ENCODE data around the gene UHRF1. TPM values are rescaled to one million over a fixed set of nuclear protein-coding genes. Genes with fewer than 3 reads are reported as not detected.
A peak's percentile ranks its signal among the peaks of the same experiment; 100 is the strongest.

UHRF1 gene
- total and polyA plus RNA-seq, 2 of the 13 experiments (the other 11 are each of a cell fraction or from before 2014, with no cell fraction given): 6.8 to 78.4 TPM

DNA sequence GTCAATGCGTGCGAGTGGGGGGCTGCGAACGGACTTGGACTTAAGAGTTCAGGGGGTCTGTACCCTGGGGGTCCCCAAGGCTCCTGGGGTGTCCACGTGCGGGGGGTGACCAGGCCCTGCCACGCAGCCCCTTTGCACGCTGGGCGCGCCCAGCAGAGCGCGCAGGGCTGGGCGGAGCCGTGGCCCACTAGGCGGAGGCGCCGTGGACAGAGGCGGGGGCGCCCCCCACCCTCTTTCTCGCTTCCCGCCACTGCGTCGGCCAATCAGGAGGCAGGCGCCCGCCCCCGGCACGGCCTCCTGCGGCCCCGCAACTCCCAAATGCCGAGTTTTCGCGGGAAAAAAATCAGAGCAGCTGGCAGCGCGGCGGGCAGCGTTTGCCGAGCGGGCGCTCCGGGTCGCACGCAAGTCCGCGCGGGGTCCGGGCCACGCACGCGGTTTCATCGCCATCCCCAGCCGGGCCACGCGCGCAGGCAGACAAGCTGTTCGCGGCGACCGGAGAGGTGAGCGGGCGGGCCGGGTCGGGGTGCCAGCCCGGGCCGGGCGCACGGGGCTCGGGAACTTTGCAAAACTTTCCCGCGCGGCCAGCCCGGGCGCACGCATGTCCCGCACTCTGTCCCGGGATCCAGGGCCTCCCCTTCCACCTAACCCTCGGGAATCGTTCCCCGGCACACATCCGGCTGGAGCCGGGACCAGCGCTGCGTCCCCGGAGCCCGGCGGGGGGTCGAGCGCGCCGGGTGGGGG, at the start of gene UHRF1 (continued):
- TF ChIP-seq, protein P1, sequence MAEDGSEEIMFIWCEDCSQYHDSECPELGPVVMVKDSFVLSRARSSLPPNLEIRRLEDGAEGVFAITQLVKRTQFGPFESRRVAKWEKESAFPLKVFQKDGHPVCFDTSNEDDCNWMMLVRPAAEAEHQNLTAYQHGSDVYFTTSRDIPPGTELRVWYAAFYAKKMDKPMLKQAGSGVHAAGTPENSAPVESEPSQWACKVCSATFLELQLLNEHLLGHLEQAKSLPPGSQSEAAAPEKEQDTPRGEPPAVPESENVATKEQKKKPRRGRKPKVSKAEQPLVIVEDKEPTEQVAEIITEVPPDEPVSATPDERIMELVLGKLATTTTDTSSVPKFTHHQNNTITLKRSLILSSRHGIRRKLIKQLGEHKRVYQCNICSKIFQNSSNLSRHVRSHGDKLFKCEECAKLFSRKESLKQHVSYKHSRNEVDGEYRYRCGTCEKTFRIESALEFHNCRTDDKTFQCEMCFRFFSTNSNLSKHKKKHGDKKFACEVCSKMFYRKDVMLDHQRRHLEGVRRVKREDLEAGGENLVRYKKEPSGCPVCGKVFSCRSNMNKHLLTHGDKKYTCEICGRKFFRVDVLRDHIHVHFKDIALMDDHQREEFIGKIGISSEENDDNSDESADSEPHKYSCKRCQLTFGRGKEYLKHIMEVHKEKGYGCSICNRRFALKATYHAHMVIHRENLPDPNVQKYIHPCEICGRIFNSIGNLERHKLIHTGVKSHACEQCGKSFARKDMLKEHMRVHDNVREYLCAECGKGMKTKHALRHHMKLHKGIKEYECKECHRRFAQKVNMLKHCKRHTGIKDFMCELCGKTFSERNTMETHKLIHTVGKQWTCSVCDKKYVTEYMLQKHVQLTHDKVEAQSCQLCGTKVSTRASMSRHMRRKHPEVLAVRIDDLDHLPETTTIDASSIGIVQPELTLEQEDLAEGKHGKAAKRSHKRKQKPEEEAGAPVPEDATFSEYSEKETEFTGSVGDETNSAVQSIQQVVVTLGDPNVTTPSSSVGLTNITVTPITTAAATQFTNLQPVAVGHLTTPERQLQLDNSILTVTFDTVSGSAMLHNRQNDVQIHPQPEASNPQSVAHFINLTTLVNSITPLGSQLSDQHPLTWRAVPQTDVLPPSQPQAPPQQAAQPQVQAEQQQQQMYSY (CRISPR knock-in tag; IDR thresholded peaks at IDR 0.05): no peak; the same call in 1 of the 2 replicates
- peak; percentile 96 for TF ChIP-seq E2F1 (CRISPR knock-in tag; IDR thresholded peaks at IDR 0.05)
- no peak for TF ChIP-seq ZFP62 (CRISPR knock-in tag; IDR thresholded peaks at IDR 0.05)
- TF ChIP-seq ZNF572 (CRISPR knock-in tag; IDR thresholded peaks at IDR 0.05): no peak
- no peak; the same call in 1 of the 2 replicates for TF ChIP-seq HDAC2 (CRISPR knock-in tag; IDR thresholded peaks at IDR 0.05)
- no peak; the same call in 1 of the 2 replicates for TF ChIP-seq ZSCAN9 (CRISPR knock-in tag; IDR thresholded peaks at IDR 0.05; ENCODE audit: borderline replicate concordance)
- TF ChIP-seq ZNF30 (CRISPR knock-in tag; IDR thresholded peaks at IDR 0.05): no peak
- TF ChIP-seq NR1H2 (CRISPR knock-in tag; IDR thresholded peaks at IDR 0.05; ENCODE audit: borderline replicate concordance, low read depth): no peak
- TF ChIP-seq HHEX (CRISPR knock-in tag; IDR thresholded peaks at IDR 0.05): no peak
- TF ChIP-seq RELA (CRISPR knock-in tag; IDR thresholded peaks at IDR 0.05): no peak
- TF ChIP-seq FOXA1 (IDR thresholded peaks at IDR 0.05): no peak
- 0 out of 2 replicates have a peak, but pooled peaks have one; percentile 11 for TF ChIP-seq FOXA1 (CRISPR knock-in tag; IDR thresholded peaks at IDR 0.05)
- TF ChIP-seq ZNF629 (CRISPR knock-in tag; conservative IDR thresholded peaks at IDR 0.05): no peak
- TF ChIP-seq ONECUT2 (CRISPR knock-in tag; IDR thresholded peaks at IDR 0.05): no peak
- TF ChIP-seq NR2F2 (IDR thresholded peaks at IDR 0.05; ENCODE audit: borderline replicate concordance, low read depth): no peak; the same call in 1 of the 2 replicates
- no peak for TF ChIP-seq RBM39 (IDR thresholded peaks at IDR 0.05; ENCODE audit: low read depth, low read length, poor library complexity, severe bottlenecking)
- TF ChIP-seq PCBP1 (IDR thresholded peaks at IDR 0.05; ENCODE audit: borderline replicate concordance, low read depth, low read length): no peak
- TF ChIP-seq HNRNPK (IDR thresholded peaks at IDR 0.05; ENCODE audit: low read depth, low read length, poor library complexity, severe bottlenecking): no peak
- TF ChIP-seq JDP2 (CRISPR knock-in tag; IDR thresholded peaks at IDR 0.05; ENCODE audit: borderline replicate concordance): no peak
- no peak for TF ChIP-seq ZNF770 (CRISPR knock-in tag; IDR thresholded peaks at IDR 0.05)
- TF ChIP-seq PAWR (CRISPR knock-in tag; IDR thresholded peaks at IDR 0.05; ENCODE audit: borderline replicate concordance): no peak
- TF ChIP-seq PTBP1 (IDR thresholded peaks at IDR 0.05; ENCODE audit: low read depth, low read length, poor library complexity, severe bottlenecking): no peak
- peak; percentile 13; the same call in 1 of the 2 replicates for TF ChIP-seq EEA1 (CRISPR knock-in tag; IDR thresholded peaks at IDR 0.05; ENCODE audit: borderline replicate concordance)
